HL-60/S4 treated with retinoic acid at 250 ng/mL for 4 days and 3 days (cell line): ENCODE measurements around the gene SCUBE1.

ENCODE experiments used
- in situ Hi-C: fragments of 300-500 bp; cut with MboI; formaldehyde crosslinking; loops from 2 replicates; pipeline ENCODE4 v1.7.0; 2022; ENCODE audit warnings: low sequenced_read_pairs

SCUBE1 gene

DNA sequence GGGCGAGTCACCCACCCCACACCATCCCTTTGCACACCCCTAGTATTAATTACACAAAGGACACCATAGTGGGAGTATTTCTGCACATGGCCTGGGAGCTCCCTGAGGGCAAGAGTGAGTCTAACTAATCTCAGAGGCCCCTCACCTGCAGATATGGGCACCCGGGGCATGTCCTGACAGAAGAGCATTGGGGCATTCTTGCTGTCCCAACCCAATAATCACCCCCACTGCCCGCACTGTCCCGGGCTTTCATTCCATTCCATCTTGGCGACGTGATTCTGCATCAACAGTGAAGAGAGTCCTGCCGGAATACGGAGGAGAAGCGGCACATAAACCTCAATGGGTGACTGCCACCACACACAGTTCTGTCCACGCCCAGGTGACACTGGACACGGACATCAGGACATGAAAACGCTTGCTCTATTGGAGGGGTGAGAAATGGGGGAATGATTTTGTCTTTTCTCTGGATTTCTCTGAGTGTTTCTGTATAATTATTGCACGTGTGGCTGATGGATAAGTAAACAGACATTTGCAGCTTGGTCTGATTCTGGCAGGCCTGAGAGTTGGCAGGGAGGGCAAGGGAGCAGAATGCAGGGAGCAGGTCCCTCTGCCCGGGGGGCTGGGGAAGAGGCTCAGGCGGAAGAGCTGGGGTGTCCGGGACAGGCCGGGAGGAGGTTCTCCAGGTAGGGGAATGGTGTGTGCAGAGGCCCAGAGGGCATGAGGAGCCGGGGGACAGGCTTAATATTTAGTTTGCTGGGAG lies 38.2 kb downstream of the SCUBE1 start:
- in situ Hi-C loops = no loop called here

DNA sequence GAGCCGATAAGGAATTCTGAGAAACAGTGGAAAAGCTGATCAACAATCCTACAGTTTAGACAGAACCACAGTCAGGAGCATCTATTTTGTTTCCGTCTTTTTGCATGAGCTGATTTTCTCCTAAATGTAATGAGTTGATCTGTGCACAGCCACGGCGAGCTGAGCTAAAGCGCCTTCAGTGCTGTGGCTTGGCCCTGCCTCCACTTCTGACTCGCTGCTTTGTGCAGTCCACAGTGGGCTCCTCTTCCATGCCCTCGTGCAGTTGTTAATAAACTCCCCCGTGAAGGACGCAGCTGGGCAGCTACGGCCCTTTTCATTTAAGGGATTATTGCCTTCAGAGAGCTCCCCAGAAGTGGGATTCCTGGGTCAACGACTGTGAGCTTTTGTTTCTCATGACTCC lies 39.4 kb downstream of the SCUBE1 start:
- in situ Hi-C loops = no loop called here

DNA sequence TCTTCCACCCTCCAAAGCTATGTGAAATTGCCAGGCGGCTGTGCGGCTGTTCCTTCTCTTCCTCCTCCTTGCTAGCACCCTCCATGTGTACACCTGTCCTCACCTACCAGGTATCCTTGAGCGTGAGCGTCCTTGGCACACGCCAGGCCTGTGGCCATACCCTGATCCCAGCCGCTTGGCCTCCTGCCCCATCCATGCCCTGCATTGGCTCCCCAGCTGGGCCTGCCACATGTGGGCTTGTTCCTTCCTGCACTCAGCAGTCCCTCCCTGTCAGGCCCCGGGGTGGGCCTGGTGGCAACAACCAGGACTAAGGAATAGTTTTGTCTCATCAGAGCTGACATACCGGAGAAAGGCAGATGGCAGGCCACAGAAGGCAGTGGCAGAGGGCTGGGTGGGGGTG lies 40.0 kb downstream of the SCUBE1 start:
- in situ Hi-C loops = no loop called here

DNA sequence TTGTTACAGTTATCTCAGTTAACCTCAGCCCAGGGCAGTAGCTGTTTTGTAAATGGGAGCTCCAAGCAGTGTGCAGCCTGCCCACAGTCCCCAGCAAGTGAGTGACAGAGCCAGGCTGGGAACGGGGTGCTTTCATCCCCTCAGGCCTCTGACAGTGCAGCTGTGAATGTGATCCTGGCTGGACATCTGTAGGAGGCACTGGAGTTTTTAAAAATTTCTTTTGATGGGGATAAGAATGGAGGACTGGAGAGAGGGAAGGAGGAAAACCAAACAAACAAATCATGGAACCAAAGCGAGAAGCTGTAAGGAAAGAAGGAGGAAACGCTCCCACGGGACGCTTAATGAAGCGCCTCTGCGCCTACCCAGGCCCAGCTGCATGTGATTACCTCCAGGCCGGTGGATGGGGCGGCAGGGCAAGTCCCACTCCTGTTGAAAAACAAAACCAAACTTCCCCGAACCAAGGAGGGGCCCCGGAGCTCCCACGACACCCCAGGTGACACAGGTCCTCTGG lies 40.6 kb downstream of the SCUBE1 start:
- in situ Hi-C loops = no loop called here

DNA sequence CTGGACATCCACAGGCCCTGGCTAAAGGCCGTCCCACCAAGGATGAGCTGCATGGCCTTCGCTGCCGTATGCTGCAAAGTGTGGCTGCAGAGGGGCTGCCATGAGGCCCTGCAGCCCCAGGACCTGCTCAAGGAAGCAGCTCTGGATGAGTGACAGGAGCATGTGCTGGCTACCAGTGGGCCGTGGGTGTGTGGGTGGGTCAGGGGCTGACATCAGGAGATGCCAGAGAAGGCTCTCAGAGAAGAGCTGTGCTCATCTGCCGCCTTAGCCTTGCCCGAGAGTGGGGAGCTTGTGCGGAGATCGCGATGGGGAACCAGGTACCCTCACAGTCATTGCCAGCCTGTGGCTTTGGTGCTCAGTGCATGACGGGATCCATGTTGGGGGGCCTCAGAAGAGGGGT lies 41.3 kb downstream of the SCUBE1 start:
- in situ Hi-C loops = no loop called here

DNA sequence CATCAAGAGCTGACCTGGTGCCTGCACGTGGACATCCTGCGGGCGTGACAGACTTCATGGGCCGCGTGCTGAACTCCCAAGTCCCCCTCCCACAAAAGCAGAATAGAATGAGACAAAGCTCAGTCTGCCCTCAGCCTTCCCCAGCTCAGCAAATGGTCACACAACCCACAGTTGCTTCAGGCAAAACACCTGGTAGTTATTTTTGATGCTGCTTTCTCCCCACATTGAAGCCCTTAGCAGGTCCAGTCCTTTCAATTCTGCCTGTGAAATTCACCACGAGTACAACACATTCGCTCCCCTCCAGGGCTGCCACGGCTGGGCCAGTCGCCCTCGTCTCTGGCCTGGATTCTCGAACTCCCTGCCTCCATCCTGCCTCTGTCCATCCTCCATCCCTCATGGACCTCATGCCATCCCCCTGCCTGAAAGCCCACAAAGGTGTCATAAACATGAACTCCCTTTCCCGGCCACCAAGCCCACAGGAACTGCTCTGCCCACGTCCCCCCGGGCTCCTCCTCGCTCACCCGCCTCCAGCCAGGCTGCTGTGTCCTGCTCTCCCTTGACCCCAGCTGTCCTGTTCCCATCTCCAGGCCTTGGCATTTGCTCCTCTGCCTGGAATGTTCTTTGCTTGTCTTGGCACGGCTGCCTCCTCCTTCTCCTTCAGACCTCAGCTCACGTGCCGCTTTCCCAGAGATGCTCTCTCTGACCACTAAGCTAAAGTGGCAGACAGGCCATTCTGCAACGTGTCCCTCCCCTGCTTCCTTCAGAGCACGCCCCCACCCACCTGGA lies 42.1 kb downstream of the SCUBE1 start:
- in situ Hi-C loops = no loop called here

DNA sequence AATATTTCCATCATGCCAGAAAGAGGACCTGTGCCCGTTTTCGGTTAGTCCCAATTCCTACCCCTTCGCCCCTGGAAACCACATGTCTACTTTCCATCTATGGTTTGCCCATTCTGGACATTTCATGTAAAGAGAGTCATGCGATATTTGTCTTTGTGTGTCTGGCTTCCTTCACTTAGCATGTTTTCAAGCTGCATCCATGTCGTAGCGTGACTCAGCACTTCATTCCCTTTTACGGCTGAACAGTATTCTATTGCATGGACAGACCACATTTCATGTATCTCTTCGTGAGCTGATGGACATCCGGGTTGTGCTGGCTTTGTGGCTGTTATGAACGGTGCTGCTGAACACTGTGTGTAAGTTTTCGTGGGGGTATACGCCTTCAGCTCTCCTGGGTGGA lies 43.4 kb downstream of the SCUBE1 start:
- in situ Hi-C loops = no loop called here

DNA sequence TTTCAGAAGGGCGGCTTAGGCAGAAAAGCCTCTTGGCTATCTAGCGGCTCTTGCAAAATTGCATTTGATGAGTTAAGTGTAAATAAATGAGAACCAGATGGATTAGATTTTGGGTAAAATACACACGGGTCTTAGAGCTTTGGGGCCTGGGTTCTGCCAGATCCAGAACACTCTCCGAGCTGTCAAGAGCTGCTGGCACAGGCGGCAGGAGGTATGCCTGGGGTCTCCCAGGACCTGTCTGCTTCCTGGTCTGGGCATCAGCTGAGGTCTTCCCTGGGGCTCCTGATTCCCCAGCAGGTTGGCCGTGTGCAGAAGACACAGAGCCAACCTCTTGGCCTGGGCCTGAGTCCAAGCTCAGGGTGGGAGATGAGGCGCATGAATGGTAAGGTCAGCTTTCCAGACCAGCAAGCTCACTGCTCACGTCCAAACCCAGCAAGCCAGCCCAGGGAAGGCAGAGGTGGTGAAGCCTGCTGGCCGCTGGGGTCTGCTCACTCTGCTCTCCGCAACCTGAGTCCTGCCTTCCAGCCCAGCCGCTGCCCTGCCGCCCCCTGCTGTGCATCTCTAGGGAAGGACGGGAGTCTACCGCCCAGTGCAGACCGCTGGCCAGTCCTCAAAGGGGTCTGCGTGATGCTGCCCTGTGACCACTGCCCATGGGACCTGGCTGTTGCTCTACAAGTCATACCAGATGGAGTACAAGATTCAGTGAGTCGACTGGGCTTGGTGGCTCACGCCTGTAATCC lies 44.9 kb downstream of the SCUBE1 start:
- in situ Hi-C loops = no loop called here

DNA sequence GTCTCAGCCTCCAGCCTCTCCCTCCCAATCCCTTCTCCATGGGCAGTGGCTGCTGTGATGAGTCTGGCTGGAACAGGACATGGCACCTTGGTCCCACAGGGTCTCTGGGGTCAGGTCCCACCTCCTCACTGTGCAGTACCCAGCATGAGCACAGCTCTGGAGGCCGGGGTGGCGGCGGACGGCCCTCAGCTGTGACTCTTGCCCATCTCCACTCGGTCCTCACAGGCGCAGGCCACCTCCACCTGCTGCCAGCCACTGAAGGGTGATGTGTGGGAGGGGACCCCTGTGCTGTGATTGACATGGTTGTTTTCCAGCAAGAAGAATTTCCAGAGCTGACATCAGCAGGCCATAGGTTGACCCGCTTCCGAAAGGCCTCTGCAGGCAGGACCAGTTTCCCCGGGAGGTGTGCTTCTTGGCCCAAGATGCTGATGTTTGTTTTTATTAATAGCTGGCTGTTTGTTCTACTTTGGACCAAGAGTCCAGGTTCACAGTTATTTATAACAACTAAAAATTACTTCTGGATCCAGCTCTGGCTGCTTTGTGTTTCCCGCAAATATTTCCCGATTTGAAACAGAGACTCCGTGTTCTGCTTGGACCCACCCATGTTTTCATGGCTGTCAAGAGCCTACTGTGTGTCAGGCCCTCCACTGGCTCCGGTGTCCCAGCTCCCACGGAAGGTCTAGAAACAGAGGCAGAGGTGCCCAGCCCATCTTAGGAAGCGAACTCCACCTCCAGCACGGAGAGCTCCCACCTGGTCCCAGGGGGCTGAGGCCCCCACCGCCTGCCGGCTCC lies 45.7 kb downstream of the SCUBE1 start:
- in situ Hi-C loops = no loop called here

DNA sequence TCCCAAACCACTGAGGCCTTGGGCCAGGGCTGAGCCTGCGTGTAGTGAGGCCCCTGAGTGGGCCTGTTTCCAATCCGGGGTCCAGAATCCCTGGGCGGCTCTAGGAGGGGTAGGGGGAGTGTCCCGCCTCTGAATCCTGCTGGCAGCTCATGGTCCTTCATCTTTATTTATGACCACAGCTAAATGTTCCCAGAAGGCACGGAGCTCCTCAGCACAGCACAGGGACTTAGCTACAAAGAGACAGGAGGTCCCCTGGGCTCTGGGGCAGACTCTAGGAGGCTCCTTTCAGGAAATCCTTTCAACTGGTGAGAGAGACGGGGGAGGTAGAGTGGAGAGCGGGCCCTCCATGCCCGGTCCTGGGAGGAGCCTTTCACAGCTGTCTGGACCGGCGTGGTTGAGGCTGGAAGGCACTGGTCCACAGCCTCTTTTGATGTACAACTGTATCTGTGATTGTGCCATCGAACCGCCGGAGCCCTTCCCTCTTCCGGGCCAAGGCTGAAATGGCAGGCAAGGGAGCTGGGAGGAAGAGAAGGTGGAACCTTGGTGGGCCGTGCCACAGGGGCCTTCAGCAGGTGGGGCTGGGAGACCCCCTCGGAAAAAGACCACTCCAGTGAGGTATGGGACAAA lies 46.8 kb downstream of the SCUBE1 start:
- in situ Hi-C loops = no loop called here

DNA sequence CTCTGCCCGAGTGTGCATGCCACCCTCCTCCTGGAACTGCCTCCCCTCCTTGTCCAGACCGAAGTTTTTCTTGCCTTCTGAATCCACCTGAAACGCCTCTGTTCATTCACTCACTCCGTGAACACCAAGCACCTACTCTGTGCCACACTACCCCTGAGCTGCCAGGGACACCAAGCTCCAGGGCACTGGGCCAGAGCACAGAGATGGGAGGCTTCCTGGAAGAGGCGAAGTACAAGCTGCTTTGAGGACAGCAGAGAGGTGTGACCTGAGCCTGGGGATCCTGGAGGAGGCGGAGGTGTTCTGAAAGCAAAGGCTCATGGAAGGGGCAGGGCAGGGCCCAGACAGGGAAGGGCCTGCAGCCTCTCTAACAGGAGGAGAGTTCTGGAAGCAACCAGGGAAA lies 47.5 kb downstream of the SCUBE1 start:
- in situ Hi-C loops = no loop called here

DNA sequence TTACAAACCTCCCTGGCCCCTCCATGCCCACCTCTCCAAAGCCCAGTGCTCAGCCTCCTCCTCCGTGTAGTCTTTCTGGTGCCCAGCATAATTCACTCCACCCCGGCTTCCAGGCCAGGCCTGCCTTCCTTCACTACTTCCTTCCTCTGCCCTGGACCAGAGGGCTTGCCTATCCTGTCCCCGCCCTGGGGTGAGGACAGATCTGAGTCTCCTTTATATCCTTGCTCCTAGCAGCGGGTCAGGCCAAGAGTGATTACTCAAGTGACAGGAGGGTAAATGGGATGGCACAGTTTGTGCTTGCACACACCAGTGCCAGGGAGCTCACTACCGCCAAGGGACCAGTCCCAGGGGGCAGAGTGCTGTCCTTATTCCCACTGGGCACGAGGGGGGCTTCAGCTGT lies 48.0 kb downstream of the SCUBE1 start:
- in situ Hi-C loops = no loop called here

DNA sequence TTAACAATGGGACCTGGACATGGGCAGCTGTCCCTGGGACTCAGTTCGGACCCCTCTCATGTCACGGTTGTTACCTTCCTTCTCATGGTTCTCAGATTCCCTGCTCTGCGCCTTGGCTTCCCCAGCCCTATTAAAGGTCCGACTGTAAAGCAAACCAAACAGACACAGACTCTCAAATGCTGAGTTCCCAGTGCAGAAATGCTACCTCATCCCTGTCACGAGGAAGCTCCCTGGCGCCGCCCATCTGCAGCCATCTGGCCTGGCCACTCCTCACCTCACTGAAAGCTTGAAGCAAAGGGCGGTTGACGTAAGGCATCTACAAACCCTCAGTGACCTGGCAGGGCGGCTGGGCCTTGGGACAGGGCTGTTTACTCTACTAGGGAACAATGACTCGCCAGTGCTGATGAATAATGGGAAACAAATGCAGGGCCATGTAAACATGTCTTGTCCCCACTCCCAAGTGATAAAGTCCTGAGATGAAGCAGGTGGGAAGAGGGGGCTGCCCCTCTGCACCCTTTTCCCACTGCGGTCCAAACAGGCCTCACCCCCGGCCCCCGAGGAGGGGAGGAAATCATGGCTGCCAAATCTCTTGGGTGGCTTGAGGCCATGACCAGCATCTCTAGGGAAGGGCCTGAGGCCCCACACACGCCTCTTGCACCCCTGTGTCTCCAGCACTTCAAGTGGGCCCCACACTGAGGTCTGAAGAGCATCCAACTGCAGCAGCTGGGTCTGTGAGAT lies 49.3 kb downstream of the SCUBE1 start:
- in situ Hi-C loops = no loop called here

DNA sequence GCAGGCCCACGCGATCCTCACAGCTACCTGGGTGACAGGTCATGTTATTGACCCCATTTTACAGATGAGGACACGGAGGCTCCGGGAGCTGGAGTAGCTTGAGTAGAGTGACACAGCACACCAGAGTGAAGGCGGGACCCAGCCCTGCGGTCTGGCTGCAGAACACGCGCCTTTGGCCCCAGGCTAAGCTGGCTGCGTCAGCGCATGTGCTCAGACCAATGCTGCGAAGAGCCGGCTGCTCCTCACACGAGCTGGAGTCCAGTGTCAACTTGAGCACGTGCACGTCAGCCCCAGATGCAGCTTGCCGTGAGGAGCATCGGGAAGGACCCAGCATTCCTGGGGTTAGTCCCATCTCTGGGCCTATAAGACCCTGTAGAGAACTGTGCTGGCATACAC lies 49.9 kb downstream of the SCUBE1 start:
- in situ Hi-C loops = no loop called here

DNA sequence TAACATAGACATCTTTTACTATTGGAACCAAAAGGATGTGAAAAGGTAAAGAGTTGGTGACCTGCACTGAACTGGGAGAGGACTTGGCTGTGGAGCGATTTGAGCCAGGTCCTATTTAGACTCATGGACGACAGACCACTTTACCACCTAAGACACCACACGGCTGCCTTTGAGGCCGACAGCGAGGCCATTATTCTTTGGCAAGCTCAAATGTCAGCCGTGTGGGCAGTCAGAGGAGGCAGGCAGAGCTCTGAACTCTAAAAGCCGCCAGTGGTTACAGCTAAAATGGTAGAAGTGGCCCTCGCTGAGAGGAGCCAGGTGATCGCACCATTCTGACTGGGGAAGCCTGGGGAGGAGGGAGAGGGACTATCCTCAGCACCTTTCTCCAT lies 50.5 kb downstream of the SCUBE1 start:
- in situ Hi-C loops = no loop called here

DNA sequence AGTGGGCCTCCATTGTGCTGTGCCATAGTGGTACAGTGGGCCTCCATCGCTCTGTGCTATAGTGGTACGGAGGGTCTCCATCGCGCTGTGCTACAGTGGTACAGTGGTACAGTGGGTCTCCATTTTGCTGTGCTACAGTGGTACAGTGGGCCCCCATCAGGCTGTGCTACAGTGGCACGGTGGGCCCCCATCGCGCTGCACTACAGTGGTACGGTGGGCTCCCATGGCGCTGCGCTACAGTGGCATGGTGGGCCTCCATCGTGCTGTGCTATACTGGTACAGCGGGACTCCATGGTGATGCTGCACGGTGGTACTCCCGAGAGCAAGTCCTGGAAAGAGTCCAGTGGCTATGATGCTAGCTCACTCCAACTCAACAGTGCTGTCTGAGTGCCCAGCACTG lies 51.8 kb downstream of the SCUBE1 start:
- in situ Hi-C loops = no loop called here

DNA sequence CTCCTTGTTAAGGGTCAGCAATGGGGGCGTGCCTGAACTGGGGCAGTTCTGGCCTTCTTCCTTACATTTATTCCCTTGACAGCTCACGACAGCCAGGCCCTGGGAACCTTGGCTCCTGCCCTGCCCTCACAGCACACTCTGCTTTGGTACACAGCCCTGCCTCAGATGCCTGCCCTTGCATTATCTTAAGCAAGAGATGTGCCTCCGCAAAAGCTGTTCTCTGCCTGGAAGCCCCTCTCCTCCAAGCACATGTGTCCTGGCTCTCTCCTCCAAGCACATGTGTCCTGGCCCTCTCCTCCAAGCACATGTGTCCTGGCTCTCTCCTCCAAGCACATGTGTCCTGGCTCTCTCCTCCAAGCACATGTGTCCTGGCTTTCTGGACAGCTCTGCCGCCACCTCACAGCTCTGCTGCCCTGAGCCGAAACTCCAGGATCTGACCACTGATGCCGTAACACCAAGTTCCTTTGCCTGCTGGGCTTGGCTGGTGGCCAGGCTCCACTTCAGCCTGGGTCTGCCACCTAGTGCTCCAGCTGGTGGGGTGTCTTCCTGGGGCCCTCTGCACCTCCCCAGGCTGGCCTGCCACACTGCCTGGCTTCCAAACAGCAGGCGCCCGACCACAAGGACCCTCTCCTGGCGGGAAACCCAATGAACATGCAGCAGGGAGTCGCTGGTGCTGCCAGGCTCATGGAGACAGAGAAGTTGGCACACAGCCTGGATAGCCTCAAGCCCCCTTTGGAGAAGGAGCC lies 53.0 kb downstream of the SCUBE1 start:
- in situ Hi-C loops = no loop called here

DNA sequence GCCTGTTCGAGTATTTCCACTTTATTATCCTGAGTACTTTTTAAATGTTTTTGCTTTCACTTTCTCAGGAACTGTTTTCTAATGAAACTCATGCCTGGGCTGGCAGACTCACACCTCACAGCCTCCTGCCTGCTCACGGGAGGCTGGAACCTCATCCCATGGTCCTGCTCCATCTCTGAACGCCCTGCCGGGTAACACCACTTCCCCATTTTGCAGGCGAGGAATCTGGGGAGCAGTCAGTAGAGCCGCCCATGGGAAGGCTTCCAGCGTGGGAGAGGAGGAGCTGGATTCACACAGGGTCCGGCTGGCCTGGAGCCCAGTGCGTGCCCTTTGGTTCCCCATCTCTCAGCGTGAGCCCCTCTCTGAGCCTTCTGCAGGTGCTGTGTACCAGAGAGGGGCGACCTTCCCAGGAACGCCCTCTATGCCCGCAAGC lies 53.6 kb downstream of the SCUBE1 start:
- in situ Hi-C loops = no loop called here
